GM23248 (cell line): Measurements from ENCODE around the gene FAM32A. TPM values are rescaled to one million over a fixed set of nuclear protein-coding genes. Genes with fewer than 3 reads are reported as not detected.

ENCODE experiments used
- DNase-seq: peaks from one replicate; pipeline ENCODE4 v3.0.0-alpha.2; 2015
- H2AFZ ChIP-seq: fragments of 200-600 bp; sonication (generic); 2 replicates; pipeline ENCODE4 v1.6.1; 2016; ENCODE audit warnings: antibody characterized with exemption
- H3F3A ChIP-seq: fragments of 200-600 bp; sonication (generic); 2 replicates; pipeline ENCODE4 v1.6.1; 2016; ENCODE audit warnings: mild to moderate bottlenecking, antibody characterized with exemption, mixed run types; ENCODE audit not compliant: insufficient read depth
- H3K27ac ChIP-seq: fragments of 200-600 bp; sonication (generic); 2 replicates; pipeline ENCODE4 v1.5.1; 2016; ENCODE audit warnings: mild to moderate bottlenecking
- H3K27me3 ChIP-seq: fragments of 200-600 bp; sonication (generic); replicated peaks from 2 replicates; pipeline ENCODE4 v1.6.1; 2016; ENCODE audit warnings: mild to moderate bottlenecking; ENCODE audit not compliant: insufficient read depth
- H3K36me3 ChIP-seq: fragments of 200-600 bp; sonication (generic); 2 replicates; pipeline ENCODE4 v1.6.1; 2016; ENCODE audit warnings: low read depth, mild to moderate bottlenecking
- H3K4me1 ChIP-seq: fragments of 200-600 bp; sonication (generic); 2 replicates; pipeline ENCODE4 v1.6.1; 2016; ENCODE audit warnings: mild to moderate bottlenecking; ENCODE audit not compliant: insufficient read depth
- H3K4me2 ChIP-seq: fragments of 200-600 bp; sonication (generic); one replicate; pipeline ENCODE4 v1.6.1; 2016; ENCODE audit warnings: mild to moderate bottlenecking; ENCODE audit not compliant: unreplicated experiment
- H3K4me3 ChIP-seq: fragments of 200-600 bp; sonication (generic); 2 replicates; pipeline ENCODE4 v1.5.1; 2016; ENCODE audit warnings: mild to moderate bottlenecking
- H3K79me2 ChIP-seq: fragments of 200-600 bp; sonication (generic); 2 replicates; pipeline ENCODE4 v1.6.1; 2016; ENCODE audit warnings: mild to moderate bottlenecking; ENCODE audit not compliant: insufficient read depth
- H3K9ac ChIP-seq: fragments of 200-600 bp; sonication (generic); 2 replicates; pipeline ENCODE4 v1.6.1; 2016; ENCODE audit warnings: mild to moderate bottlenecking
- H3K9me2 ChIP-seq: fragments of 200-600 bp; sonication (generic); 2 replicates; pipeline ENCODE4 v1.6.1; 2016; ENCODE audit warnings: mixed run types, mild to moderate bottlenecking, moderate library complexity; ENCODE audit not compliant: insufficient read depth
- H3K9me3 ChIP-seq: fragments of 200-600 bp; sonication (generic); one replicate; pipeline ENCODE4 v1.6.1; 2017; ENCODE audit warnings: low read depth
- H4K20me1 ChIP-seq: fragments of 200-600 bp; sonication (generic); 2 replicates; pipeline ENCODE4 v1.6.0; 2016; ENCODE audit not compliant: insufficient read depth
- EZH2 ChIP-seq: fragments of 200-600 bp; sonication (generic); IDR thresholded peaks from 2 replicates; pipeline ENCODE4 v1.6.1; 2018; ENCODE audit warnings: antibody characterized with exemption, mild to moderate bottlenecking; ENCODE audit not compliant: insufficient read depth, poor library complexity, severe bottlenecking
- EZH2phosphoT487 ChIP-seq: fragments of 200-600 bp; sonication (generic); IDR thresholded peaks from 2 replicates; pipeline ENCODE4 v1.6.1; 2018; ENCODE audit warnings: antibody characterized with exemption, moderate library complexity, mild to moderate bottlenecking, low read depth; ENCODE audit not compliant: insufficient read depth
- WGBS, 2 experiments: methylation state at CpG; one replicate each; pipeline ENCODE4 v1.1.6; 2015 to 2017; ENCODE audit warnings: low lambda C conversion rate in 2 of 2, low coverage in 1 of 2; ENCODE audit errors: missing lambda C conversion rate in 2 of 2; 5-methylcytosine and 5-hydroxymethylcytosine counted together
- in situ Hi-C: fragments of 300-500 bp; cut with MboI; formaldehyde crosslinking; loops from 2 replicates; pipeline ENCODE4 v1.15.0; 2020
- polyA plus RNA-seq: library from polyadenylated mRNA; unstranded; fragments of >200 nt; fragmentation: Nextera tagmentation; extraction: Ambion mirVana; gene quantifications from 2 replicates; pipeline ENCODE4 v1.2.1, GENCODE V29; 2016
- small RNA-seq: library from RNA; depleted of rRNA; stranded (forward); fragments of <200 nt; gene quantifications from one replicate; pipeline ENCODE3, GENCODE V24; 2014; ENCODE audit warnings: low read depth, low replicate concordance
- total RNA-seq: library from RNA; depleted of rRNA; stranded (reverse); fragments of >200 nt; shearing (Covaris generic); gene quantifications from 2 replicates; pipeline ENCODE4 v1.2.3, GENCODE V29; 2014; rRNA removed

The FAM32A gene
- total and polyA plus RNA-seq, 2 experiments from 2014 or later, result 114 to 126 TPM

DNA sequence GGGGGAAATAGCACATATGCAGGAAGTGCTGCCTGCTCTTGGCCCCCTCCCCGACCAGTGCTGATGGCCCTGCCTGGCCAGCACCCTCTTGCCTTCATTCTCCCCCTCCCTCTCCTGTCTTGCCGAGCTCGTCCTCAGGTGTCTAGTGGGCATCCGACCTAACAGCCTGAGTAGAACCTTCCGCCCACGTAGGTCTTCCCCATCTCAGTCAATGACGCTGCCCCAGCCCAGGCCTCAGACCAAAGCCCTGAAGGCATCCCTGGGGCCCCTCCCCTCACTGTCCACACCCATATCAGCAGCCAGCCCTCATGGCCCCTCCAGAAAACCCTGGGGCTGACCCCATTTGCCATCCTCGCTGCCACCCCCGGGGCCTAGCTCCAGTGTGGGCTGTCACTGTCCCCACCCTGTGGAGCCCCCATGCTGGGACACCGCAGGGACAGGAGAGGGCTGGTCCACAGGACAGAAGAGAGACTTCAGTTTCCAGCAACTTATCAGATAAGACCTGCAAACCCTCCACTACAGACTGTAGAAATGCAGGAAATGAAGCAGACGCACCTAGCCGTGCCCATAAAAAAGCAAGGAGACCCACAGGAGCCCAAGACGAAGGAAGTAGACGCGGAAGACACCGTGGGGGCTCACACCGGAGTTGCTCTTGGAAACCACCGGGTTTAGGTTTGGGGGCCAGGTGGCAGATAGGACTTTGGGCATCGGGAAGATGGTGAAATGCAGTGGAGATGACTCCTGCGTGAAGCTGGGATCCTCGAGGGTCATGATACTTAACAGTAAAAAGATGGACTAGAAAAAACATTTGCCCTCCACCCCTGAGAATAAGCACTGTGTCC, 50.8 kb downstream of the FAM32A start:
- WGBS, 2 experiments, result 92 to 96% methylated on average over 21 of the region's 21 CpGs
- in situ Hi-C loops, result no loop called here

More for the DNA sequence above, 50.8 kb downstream of the FAM32A start:
- no peak overlapping the region for H3K4me3 ChIP-seq
- no peaks in the 10 kb centered on the region for H4K20me1 ChIP-seq
- H3K9ac ChIP-seq, result no peak overlapping the region
- H3K27me3 ChIP-seq, result no peaks in the 10 kb centered on the region
- no peaks in the 10 kb centered on the region for H3K9me2 ChIP-seq
- H3K9me3 ChIP-seq, result no peaks in the 10 kb centered on the region
- H3K79me2 ChIP-seq, result no peaks in the 10 kb centered on the region
- H3K4me2 ChIP-seq, result no peak overlapping the region
- TF ChIP-seq EZH2phosphoT487, result no peak
- no peak for TF ChIP-seq EZH2
- H3F3A ChIP-seq, result no peaks in the 10 kb centered on the region
- no peaks in the 10 kb centered on the region for H3K4me1 ChIP-seq
- H2AFZ ChIP-seq, result no peak overlapping the region
- H3K36me3 ChIP-seq, result peaks cover 3% of the 10 kb centered on the region; the same call in 1 of the 2 replicates
- H3K27ac ChIP-seq, result no peak overlapping the region
- no peak for DNase-seq

Small RNA genes lying within 50 kb of the gene (small RNA-seq; reads per million reads assigned to genes)
- gene RF00017, result not detected

Other genes starting within 250 kb of the FAM32A start
- not detected in 2 replicates for gene OR10H4, start 236.4 kb upstream of the FAM32A start, total RNA-seq
- not detected in 2 replicates for gene OR10H4, start 236.4 kb upstream of the FAM32A start, polyA plus RNA-seq
- gene TPM4, start 108.9 kb upstream of the FAM32A start, total RNA-seq, result 1,413 and 1,469 TPM in 2 replicates
- gene TPM4, start 108.9 kb upstream of the FAM32A start, polyA plus RNA-seq, result 1,408 and 1,423 TPM in 2 replicates
- 29.5 and 42.6 TPM in 2 replicates for gene RAB8A, start 73.5 kb upstream of the FAM32A start, total RNA-seq
- gene RAB8A, start 73.5 kb upstream of the FAM32A start, polyA plus RNA-seq, result 106 and 112 TPM in 2 replicates
- not detected in 2 replicates for gene HSH2D, start 41.7 kb upstream of the FAM32A start, total RNA-seq
- 0.13 TPM in 1 of 2 replicates, not detected in the other for gene HSH2D, start 41.7 kb upstream of the FAM32A start, polyA plus RNA-seq
- gene CIB3, start 11.9 kb upstream of the FAM32A start, total RNA-seq, result not detected in 2 replicates
- gene CIB3, start 11.9 kb upstream of the FAM32A start, polyA plus RNA-seq, result not detected in 2 replicates
- gene AP1M1, start 12.5 kb downstream of the FAM32A start, total RNA-seq, result 86.6 and 90.0 TPM in 2 replicates
- 96.2 and 99.6 TPM in 2 replicates for gene AP1M1, start 12.5 kb downstream of the FAM32A start, polyA plus RNA-seq
- gene KLF2, start 139.4 kb downstream of the FAM32A start, total RNA-seq, result 3.3 and 11.3 TPM in 2 replicates
- 7.8 and 10.8 TPM in 2 replicates for gene KLF2, start 139.4 kb downstream of the FAM32A start, polyA plus RNA-seq